ENCODE measurements around the gene ZKSCAN2.

DNA sequence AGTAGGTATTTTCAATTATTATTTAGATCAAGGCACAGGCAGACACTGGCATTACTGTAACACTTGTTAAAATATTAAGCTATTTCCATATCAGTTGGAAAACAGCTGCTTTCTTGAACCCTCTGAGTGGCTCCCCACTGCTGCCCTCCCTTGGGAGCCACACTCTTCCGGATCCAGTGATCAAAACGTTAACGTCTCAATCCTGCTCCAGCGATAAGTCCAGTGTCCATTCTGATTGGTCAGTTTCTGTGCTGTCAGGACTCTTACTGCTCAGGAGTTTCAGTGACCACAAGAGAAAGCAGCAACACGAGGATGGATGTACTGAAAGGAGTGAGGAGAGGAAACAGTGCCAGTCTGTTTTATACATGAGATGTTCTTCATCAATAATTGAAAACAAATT is 13.8 kb upstream of the ZKSCAN2 start:
- TF ChIP-seq, protein P1, sequence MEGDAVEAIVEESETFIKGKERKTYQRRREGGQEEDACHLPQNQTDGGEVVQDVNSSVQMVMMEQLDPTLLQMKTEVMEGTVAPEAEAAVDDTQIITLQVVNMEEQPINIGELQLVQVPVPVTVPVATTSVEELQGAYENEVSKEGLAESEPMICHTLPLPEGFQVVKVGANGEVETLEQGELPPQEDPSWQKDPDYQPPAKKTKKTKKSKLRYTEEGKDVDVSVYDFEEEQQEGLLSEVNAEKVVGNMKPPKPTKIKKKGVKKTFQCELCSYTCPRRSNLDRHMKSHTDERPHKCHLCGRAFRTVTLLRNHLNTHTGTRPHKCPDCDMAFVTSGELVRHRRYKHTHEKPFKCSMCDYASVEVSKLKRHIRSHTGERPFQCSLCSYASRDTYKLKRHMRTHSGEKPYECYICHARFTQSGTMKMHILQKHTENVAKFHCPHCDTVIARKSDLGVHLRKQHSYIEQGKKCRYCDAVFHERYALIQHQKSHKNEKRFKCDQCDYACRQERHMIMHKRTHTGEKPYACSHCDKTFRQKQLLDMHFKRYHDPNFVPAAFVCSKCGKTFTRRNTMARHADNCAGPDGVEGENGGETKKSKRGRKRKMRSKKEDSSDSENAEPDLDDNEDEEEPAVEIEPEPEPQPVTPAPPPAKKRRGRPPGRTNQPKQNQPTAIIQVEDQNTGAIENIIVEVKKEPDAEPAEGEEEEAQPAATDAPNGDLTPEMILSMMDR (IDR thresholded peaks at IDR 0.05) = no peak
- no peak for TF ChIP-seq EP300 (IDR thresholded peaks at IDR 0.05; ENCODE audit: low read depth)
- no peak for TF ChIP-seq POLR2AphosphoS5 (IDR thresholded peaks at IDR 0.05)
